ENCODE measurements around the gene CKMT2.

CKMT2 gene

DNA sequence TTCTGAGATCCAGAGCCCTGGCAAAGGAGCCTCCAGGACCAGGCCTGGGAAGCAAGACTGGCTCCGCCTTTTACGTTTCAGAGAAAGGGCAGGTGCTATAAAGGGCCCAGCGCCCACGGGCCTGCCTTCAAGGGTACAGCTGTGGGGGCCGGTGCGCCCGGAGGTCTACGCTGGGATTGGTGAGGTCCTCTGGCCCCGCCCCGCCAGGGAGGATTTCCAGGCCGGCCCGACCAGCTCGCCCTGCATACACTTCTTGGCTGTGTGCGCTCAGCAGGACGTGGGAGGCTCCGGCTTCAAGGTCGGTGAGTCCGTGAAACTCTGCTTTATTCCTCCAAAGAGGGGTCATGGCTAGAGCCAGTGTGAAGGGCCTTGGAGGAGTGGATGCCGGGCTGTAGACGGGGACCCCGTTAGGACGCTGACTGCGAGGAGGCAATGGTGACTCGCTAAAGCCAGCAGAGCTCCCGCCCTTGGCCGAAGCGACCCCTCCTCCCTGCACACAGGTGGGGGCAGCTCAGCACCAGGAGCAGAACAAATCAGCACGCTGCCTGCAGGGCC lies at the start of gene CKMT2:
Gene CKMT2 (plus strand): TSS at position 243 of the 555 bp plus-strand sequence. CDS start 17,811 bp downstream, outside the sequence.
- no peak for FAIRE-seq

DNA sequence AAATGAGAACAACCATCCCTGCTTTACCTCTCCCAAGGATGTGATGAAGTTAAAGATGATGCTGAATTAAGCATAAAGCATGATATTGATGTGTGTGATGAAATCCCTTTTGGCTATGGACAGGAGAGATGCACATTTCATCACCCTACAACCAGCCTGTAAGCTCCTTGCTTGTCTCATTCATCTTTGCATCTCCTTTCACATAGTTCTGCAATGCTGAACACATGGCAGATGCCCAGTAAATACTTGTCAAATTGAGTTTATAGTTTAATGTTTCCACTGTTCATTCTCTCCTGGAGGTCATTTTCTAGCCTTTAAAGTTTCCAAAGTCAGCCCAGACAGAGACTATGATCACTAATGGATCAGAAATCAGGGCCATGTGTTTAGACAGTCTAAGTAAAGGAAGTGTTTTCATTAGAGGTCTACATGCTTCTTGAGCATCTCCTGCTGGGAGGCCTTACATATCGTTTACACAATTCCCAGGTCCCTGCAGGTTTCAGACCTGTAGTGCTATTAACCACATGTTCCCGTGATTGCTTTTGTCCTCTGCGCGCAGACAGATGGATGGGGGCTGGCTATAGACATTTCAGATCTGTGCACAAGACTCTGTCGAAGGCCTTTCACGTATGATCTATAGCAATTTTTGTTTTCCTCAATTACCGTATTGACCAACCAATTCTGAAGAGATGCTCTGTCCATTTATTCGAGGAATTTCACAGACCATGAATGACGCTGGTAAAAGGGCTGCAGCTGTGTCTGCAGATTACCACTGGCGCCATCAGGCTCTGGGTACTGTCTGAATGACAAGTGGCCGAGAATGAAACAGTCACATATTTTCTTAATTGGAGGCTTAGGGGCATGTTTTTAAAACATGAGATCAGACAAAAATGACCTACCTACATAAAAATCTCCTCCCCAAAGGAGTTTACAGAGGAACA lies 49.0 kb upstream of the CKMT2 start:
- FAIRE-seq = no peak

DNA sequence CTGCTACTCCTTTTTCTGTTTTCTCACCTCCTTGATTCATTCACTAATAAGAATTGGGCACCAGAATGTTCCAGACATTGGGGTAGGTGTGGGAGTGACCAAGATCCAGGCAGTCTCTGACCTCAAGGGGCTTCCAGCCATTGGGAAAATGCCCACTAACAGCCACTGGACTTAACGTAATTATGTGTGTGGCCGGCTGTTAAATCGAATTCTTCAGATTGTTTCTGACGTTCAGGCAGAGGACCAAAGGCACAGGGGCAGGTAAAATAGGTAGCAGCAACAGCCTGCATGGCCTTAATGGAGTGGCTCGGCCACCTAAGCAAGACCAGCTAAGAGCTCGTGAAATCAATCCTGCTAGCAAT lies 48.4 kb upstream of the CKMT2 start:
- FAIRE-seq = no peak

DNA sequence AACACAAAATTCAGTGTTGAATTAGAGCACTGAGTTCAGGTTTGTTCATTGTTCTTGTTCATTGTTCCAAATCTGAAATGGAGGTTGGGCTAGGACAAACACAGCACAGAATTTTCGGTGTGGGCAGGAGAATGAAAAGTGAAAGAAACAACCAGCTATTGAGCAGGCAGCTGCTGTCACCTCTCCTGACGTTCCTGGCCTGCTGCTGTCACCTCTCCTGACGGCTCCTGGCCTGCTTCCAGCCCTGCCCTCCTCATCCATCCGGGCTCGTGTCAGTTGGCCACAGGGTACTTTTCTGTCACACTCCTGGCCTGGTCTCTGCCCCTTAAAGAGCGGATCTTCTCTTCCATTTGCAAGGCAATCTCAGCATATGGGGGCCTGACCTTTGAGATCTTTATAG lies 45.2 kb upstream of the CKMT2 start:
- no peak for FAIRE-seq

DNA sequence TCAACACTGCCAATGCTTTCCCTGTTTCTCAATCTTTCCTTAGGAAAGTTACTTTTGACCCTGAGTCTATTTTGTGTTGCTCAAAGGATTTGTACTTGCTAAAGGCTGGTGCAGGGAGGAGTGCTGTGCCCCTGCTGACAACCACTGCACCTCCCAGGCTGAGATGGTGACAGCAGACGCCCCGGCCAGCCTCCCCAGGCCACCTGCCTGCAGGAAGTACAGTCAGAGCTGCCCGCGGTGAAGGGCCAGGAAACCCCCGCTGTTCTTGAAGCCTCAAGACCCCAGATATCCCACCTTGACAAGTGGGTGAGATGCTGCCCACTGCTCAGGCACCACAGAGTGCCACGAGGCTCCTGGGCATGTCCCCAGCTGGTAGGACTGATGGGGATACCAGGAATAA lies 44.2 kb upstream of the CKMT2 start:
- FAIRE-seq = no peak

DNA sequence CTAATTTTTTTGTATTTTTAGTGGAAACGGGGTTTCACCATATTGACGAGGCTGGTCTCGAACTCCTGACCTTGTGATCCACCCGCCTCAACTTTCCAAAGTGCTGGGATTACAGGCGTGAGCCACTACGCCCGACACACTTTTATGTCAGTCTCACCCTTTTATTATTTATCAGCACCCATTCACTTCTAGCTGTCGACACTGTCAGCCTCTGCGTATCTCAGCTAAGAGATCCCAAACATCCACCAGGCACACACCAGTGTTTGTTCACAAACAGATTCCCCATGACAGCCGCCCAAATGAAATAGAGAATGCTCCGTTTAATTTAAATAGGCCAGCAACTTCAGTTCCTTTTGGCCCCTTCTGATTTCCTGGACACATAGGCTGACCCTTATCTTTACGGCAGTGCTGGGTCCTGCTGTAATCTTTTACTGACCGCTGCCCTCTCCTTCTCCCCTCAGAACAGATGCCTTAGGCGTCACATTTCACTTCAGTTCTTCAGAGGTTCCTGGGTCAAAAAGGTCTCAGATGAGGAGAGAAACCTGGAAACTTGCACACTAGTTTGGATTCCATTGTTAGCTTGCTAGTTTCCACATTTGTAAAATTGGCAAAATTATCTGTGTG lies 43.1 kb upstream of the CKMT2 start:
- FAIRE-seq = no peak

DNA sequence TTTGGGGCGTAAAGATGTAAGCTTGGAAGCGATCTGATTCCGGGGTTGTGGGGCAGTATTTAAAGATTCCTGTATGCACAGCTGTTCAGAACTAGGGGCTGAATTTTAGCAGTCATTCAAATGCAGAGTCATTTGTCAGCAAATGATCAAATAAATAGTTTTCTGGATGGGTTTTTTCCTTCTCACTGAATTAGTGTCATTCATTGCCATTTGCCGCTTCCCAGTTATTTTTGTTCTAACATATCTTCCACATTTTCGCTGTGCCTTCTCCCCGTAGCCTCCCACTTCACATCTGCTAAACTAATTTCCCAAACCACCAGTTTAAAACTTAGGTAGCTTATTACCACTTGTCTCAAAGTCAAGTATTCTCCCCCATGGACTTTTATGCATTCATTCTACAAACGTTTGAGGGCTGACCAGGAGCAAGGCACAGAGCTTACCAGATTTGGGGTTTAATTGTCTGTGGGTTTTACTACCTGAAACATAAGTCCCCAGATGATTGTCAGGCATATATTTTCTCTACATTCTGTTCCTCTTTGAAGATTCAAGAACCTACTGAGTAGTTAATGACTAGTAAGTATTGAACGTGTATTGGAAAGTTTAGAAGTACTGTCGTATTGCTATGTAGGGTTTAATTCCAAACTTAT lies 41.3 kb upstream of the CKMT2 start:
- no peak for FAIRE-seq

DNA sequence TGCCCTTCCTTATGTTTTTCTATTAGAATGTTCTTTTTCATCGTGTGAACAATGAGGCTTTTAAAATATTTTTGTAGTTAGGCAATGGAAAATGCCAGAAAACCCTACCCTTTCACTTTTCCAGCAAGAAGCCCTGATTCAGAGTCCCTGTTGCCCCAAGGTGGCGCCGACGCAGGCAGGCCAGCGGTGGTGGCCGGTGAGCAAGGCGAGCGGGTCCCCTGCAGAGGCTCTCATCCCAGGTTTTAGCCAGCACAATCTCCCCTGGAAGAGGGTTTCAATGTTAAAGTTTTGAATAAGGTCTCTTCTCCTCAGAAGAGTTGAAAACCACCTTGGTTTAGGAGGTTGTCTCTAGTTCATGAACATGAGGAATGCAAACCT lies 40.8 kb upstream of the CKMT2 start:
- FAIRE-seq = no peak

DNA sequence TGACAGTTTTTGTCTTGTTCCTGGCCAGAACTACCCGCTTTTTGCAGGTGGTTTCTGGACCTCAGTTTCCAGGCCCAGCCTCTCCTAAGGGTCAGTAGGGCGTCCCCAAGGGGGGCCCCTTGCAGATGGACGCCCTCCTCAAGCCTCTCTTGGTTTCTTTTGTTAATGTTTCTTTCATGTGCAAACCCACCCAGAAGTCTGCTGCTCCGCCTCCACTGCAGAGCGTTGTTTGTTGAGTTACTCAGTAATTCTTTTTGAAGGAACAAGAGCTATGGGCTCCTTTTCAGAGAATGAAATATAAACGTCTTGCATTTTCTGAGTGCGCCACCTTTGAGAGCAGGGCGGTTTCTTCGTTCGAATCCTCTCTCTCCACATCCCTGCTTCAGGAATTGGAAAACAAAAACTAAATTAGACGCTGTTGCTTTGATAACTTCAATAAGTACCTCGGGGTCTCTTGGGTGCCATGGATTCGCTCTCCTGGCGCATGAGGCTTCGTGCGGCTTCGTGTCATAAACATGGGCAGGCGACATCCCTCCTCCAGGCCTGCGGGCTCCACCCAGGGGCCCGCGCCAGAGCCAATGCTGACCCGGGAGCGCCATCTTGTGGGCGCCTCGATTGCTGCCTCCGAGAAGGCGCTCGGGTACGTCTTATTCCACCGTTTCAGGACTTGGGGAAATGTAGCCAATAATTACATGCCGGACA lies 38.3 kb upstream of the CKMT2 start:
- peak; percentile 29 for FAIRE-seq

DNA sequence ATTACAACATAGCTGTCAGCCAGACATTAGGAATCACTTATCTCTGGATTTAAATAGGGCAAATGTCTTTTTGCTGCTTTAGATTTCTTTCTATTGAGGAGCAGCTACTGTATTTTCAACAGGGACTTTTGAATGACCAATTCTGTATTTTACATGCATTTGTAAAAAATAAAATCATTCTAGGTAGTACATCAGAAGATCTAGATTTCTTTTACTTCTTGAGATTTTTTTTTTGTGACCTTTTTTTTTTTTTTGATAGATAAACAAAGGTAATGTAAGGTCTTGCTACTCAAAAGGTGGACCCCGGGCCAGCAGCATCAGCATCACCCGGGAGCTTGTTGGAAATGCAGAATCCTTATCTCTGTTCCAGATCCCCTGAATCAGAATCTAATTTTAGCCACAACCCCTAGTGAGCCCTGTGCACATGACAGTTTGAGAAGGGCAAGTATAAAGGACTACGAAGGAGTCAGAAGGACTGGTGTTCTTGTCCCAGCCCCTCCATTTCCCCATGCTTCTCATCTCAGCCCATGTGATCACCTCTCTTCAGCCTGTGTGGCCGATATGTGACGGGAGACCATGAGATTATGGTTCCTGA lies 37.7 kb upstream of the CKMT2 start:
- no peak for FAIRE-seq

DNA sequence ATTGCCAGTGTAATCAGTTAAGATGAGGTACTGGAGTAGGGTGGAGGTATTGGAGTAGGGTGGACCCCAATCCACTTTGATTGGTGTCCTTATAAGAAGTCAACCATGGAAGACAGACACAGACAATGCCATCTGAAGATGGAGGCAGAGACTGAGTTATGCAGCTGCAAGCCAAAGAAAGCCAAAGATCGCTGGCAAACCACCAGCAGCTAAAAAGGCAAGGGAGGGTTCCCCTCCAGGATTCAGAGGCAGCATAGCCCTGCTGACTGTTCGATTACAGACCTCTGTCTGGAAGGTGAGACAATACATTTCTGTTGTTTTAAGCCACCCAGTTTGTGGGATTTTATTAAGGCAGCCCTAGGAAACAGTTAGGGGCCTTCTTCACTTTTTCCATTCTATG lies 30.5 kb upstream of the CKMT2 start:
- FAIRE-seq = no peak

DNA sequence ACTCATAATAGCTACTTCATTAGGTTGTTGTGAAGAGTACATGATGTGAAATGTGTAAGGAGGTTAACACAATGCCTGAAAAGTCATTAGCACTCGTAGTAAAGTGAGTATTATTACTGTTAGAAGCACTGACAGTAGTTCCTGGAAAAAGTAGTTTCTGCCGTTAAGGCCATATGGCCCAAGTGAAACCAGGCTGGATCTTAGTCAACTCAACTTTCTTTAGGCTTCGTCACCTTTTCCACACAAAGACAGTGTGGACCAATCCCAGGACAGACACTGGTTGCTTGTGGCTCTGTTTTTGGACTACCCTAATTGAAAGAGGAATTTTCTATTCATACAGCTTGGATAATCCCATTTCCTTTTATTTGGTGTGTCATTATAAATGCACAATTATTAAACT lies 29.4 kb upstream of the CKMT2 start:
- no peak for FAIRE-seq

DNA sequence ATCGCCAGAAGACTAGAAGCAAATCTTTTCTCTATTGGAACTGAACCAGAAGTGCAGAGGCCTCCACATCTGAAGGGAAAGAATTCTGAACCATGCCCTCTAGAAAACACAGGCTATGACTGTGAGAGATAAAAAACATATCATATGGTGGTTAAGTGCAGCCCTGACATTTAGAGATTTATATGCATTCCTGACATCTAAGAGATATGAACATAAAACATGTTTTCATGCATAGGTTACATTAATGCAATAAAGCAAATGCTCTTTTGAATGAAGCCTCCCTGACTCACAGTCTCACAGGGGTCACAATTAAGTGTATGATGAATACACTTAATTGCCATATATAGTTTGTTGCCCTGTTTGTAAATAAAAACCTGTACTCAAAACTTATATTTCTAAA lies 28.9 kb upstream of the CKMT2 start:
- no peak for FAIRE-seq

DNA sequence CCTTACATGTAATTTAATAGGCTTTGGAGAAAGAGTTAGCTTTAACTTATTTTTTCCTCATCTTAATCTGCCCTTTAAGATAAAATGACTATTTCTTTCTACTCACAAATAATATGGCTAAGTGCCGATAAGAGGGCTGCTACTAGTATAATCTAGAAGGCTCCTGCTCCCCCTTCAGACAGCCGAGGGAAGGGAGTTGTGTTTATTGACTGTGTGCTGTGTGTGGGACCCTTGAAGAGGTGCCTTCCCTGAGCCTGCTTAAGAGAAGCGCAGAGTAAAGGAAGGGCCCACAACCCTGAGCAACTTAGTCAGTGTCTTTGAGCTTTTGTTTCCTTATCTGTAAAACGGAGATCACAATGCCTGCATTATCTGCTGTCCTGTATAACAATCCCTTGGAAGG lies 28.1 kb upstream of the CKMT2 start:
- no peak for FAIRE-seq

DNA sequence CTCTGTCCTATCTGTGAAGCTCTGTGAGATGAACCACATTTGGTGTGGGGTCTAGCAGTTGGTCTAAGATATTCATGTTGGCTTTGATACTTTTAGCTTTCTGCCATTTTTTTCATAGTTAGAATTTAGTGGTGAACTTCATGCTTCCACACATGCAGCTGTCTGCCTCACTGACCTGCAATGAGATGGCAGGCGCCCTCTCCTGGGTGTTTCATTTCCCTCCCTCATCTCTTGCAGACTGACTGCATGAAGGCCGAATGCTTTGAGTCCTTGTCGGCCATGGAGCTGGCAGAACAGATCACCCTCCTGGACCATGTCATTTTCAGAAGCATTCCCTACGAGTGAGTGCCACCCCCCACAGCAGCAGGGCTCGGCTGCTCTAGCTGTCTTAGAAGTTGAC lies 26.1 kb upstream of the CKMT2 start:
- FAIRE-seq = no peak

DNA sequence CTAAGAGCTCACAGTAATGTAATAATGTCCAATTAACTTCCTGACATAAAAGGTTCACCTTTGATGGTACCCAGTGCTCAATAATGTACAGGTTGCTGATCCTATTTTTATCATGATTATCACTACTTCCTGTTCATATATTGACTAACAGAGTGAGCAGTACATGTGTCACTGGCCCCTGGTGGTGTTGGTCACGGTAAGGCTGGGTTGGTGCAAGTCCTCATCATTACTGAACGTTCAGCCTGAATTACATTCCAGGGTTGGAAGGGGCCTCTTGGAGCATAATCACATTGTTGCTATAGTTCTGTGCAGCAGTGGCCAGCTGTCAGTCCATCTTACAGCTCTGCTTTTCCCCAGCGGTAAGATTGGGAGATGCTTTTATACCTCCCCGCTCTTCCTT lies 24.2 kb upstream of the CKMT2 start:
- no peak for FAIRE-seq

DNA sequence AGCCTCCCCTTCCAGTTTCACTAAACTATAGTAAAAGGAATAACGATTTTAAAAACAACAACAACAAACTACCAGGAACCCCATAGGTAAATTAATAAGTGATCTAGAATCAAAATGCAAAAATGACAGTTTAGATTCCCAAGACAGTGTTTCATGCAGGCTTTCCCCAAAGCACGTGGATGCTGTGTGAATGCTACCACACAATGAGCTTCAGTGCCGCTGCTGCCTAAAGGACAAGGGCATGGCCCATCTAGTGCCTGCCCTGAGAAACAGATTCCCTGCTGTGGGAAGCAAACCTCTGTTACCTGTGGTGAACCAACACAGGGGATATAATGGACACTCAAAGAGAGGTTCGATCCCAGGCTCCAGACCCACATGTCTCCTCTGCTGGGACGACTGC lies 23.7 kb upstream of the CKMT2 start:
- no peak for FAIRE-seq

DNA sequence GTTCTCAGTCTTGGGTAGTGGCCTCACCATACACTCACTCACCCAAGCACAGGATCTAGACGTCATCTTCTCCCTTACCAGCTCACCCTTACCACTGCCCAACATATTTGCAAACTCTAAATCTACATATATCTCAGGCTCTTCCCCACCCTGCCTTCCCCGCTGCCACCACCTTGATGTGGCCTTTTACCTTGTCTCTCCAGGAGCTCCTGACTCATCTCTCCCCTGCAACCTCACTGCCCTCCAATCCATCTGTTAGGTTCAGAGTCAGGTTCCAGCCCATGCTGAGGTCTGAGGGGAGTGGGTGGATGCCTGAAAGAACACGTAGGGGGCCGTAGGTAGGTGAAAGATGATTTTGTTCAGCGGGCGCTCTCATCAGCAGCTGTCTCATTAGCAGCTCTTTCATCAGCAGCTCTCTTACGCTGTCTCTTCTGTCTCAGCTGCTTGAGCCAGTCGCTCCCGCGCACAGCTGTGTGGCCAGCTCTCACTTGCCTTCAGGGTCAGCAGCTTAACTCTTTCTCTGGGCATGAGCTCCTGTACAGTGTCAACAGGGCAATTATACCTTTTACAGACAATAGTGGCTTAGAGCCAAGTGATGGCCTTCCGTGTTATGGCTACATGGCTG lies 23.1 kb upstream of the CKMT2 start:
- no peak for FAIRE-seq

DNA sequence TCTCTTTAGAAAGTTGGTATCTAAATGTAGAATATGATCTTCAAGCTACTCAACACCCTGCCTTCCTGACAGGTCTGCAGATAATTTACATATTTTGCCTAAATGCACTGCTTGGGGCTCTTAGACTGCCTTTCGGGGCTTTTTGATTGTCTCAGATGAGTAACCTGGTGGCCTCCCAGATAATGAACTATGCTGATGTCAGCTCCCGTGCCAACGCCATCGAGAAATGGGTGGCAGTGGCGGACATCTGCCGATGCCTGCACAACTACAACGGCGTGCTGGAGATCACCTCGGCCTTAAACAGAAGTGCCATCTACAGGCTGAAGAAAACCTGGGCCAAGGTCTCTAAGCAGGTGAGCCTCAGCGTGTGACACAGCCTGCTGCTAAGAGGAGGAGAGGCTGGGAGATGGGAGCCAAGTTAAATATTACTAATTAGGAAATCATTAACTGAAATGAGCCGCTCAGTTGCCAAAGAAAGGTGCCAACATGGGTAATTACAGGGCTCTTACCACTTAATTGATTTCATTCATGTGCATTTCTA lies 20.8 kb upstream of the CKMT2 start:
- no peak for FAIRE-seq

DNA sequence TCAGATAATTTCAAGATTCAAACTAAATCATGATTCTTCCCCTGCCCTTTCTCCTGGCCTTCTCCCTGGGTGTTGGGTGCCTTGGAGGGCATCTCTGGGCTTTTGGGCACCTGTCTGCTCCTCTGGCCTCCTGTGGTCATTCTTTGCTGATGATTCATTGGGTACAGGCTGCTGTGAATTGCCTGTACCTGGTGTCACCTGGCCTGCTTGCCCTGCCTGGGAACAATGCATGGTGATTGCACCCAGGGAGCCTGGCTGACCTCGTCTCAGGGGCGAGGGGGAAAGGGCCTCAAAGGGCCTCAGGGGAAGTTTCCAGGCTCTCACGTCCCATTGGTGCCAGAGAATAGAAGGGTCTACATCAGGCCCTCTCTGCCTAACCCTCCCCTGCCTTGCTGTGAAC lies 20.1 kb upstream of the CKMT2 start:
- no peak for FAIRE-seq

DNA sequence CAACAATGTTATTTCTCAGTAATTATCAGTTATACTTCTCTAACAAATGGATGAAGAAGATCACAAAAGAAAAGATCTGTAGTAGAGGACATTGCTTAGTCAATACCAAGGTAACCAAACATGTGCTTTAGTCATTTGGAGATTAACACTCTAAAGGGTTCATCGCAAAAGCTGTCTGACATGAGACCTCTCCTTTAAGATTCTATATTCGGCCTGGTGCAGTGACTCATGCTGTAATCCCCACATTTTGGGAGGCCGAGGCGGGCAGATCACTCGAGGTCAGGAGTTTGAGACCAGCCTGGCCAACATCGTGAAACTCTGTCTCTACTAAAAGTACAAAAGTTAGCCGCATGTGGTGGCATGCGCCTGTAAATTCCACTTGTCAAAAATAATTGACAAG lies 18.3 kb upstream of the CKMT2 start:
- no peak for FAIRE-seq

DNA sequence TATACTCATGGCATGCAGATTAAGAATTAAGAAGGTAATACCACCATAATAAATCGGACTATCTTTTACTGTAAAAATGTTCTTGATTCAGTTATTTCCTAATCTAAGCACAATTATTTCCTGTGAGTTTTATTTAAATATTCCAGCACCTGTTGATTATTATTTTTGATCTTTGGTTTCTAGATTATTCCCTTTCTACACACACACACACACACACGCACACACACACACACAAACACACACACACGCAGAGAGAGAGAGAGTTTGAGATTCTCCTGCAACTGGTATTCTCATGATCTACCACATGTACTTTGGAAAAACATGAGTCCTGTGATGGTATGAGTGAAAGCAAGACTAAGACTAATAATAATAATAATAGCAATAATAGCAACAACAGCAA lies 17.0 kb upstream of the CKMT2 start:
- FAIRE-seq = no peak

Data from endometrium (tissue), 2 donors.